Colonic mucosa (tissue), 4 donors: Measurements from ENCODE around the gene NEDD1. TPM values are rescaled to one million over a fixed set of nuclear protein-coding genes. Genes with fewer than 3 reads are reported as not detected.

ENCODE experiments used
- DNase-seq: peaks from one replicate; pipeline ENCODE4 v3.0.0-alpha.2; 2020
- H3K27ac ChIP-seq: fragments of 200-600 bp; one replicate; pipeline ENCODE4 v1.8.0; 2021
- H3K27me3 ChIP-seq: fragments of 200-600 bp; one replicate; pipeline ENCODE4 v1.8.0; 2021
- H3K36me3 ChIP-seq: fragments of 200-600 bp; one replicate; pipeline ENCODE4 v1.8.0; 2021
- H3K4me1 ChIP-seq: fragments of 200-600 bp; one replicate; pipeline ENCODE4 v1.8.0; 2021; ENCODE audit warnings: mild to moderate bottlenecking
- H3K4me3 ChIP-seq: fragments of 200-600 bp; one replicate; pipeline ENCODE4 v1.8.0; 2021
- H3K9ac ChIP-seq, 2 donors: one replicate each; pipeline ENCODE4 v1.7.0; 2013; ENCODE audit warnings: control low read depth in 2 of 2, low read depth in 2 of 2, low read length in 2 of 2
- H3K9me3 ChIP-seq: fragments of 200-600 bp; one replicate; pipeline ENCODE4 v1.8.0; 2021
- intact Hi-C: fragments of 100-400 bp; cut with DNase I; formaldehyde crosslinking; loops from one replicate; pipeline ENCODE4 v1.14.1; 2022
- total RNA-seq, 2 donors: library from RNA; stranded (reverse); fragmentation: NEBNext Ultra II Directional in 1 of 2; extraction: Animal tissue kit (Norgen Biotek cat#: 25700) in 1 of 2; gene quantifications; one replicate each; pipeline ENCODE4 v1.2.1, GENCODE V29; 2021
- TF ChIP-seq, protein P1 (sequence below): fragments of 200-600 bp; IDR thresholded peaks from one replicate; pipeline ENCODE4 v1.8.0; 2022; ENCODE audit warnings: antibody characterized with exemption, mild to moderate bottlenecking
- donor health status: healthy.
- donor health status: DM: no; HTN: no; CAD: no.
- donor health status: DM: no; HTN: no; CAD: no.

Gene NEDD1
- total RNA-seq, 2 donors from 2014 or later: 14.5 to 17.7 TPM

DNA sequence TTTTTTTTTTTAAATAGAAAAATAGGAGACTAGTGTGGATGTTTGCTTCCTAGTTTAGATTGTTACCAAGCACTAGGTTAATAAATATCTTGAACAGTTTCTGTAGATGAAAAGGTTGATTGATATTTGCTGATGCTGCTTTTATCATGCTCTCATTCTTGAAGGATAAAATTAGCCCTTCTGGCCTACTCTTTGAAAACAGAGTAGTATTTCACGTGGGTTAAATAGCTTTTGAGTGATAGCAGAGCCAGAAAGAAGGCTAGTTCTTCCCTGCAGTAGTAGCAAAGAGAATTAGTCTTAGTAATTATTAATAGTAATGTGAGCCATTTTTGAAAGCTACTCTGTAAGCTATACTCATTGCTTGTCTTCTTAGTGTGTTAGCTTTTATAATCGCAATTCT is 5.2 kb downstream of the NEDD1 start:
- no peak overlapping the region for H3K4me3 ChIP-seq
- no peaks in the 10 kb centered on the region for H3K36me3 ChIP-seq
- H3K27ac ChIP-seq: no peak overlapping the region
- H3K9ac ChIP-seq: no peak overlapping the region
- intact Hi-C loops: no loop called here
- no peaks in the 10 kb centered on the region for H3K9me3 ChIP-seq
- no peaks in the 10 kb centered on the region for H3K27me3 ChIP-seq
- DNase-seq: no peak
- TF ChIP-seq, protein P1, sequence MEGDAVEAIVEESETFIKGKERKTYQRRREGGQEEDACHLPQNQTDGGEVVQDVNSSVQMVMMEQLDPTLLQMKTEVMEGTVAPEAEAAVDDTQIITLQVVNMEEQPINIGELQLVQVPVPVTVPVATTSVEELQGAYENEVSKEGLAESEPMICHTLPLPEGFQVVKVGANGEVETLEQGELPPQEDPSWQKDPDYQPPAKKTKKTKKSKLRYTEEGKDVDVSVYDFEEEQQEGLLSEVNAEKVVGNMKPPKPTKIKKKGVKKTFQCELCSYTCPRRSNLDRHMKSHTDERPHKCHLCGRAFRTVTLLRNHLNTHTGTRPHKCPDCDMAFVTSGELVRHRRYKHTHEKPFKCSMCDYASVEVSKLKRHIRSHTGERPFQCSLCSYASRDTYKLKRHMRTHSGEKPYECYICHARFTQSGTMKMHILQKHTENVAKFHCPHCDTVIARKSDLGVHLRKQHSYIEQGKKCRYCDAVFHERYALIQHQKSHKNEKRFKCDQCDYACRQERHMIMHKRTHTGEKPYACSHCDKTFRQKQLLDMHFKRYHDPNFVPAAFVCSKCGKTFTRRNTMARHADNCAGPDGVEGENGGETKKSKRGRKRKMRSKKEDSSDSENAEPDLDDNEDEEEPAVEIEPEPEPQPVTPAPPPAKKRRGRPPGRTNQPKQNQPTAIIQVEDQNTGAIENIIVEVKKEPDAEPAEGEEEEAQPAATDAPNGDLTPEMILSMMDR: no peak
- no peaks in the 10 kb centered on the region for H3K4me1 ChIP-seq

DNA sequence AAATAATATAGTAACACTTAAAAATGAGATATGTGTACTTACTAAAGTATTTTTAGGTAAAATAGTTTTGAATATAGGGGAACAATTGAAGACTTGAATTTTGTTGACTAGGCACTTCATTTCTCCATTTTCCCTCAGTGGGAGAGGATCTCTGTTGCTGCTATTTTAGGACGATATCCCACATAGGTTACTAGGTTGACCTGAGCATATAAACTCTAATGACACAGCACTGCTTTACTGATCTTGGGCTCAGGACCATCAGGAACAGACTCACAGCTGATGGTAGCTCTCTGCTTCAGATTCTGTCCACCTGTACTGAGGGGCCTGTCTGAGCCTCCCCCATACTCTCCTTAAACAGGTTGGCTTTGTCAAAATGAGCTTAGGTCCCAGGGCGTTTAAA is 5.9 kb downstream of the NEDD1 start:
- Histone ChIP-seq H3K9me3 (no peaks in the 10 kb centered on the region), H3K27me3 (no peaks in the 10 kb centered on the region), H3K36me3 (no peaks in the 10 kb centered on the region), H3K4me1 (no peaks in the 10 kb centered on the region), H3K27ac (no peak overlapping the region), H3K4me3 (no peak overlapping the region), H3K9ac (no peak overlapping the region)
- intact Hi-C loops: no loop called here
- TF ChIP-seq, protein P1: no peak
- no peak for DNase-seq

DNA sequence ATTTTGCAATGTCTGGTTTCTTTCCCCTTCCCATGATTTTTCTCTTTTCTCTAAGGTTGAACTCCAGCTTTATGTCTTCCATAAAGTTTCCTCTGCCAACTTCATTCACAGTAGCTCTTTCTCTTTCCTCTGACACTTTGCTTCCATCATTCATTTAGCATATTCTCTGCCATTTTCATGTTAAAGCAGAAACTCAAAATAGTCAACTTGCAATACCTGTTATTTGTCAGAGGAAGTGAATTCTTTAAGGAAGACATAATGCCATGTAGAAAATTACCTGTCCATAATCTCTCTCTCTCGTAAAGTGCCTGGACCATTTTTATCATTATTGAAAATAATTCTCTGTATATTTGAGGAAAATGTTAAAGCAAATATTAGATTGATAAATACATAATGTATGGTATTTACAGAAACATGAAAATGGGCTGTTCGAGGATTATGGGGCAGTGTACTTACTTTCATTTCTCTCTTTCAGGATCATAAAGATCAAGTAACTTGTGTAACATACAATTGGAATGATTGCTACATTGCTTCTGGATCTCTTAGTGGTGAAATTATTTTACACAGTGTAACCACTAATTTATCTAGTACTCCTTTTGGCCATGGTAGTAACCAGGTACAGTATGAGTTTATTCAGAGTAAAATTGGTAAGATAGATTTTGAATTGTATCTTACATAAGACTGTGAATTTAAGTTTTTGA is 12.6 kb downstream of the NEDD1 start:
- H3K9me3 ChIP-seq: no peaks in the 10 kb centered on the region
- no peak overlapping the region for H3K27ac ChIP-seq
- TF ChIP-seq, protein P1: no peak
- DNase-seq: no peak
- no peak overlapping the region for H3K9ac ChIP-seq
- intact Hi-C loops: no loop called here
- no peaks in the 10 kb centered on the region for H3K36me3 ChIP-seq
- no peaks in the 10 kb centered on the region for H3K27me3 ChIP-seq
- H3K4me1 ChIP-seq: no peaks in the 10 kb centered on the region
- H3K4me3 ChIP-seq: no peak overlapping the region

DNA sequence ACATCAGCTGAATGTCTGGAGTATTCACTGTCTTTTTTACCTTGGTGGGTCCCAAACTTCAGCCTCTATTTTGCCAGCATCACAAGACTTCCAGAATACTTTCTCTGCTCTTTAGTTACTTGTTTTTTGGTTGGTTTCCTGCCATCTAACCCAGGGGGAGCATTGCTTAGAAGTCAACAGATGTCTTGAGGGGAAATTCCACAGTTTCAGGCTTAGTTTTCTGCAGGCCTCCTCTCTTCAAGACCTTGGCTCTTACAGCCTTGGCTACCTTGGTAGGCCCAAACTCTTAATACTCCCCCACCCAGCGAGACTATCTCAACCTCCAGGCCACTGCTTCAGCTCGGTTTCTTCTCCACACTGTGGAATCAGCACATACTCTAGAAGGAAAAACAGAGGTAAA is 41.7 kb downstream of the NEDD1 start:
- no peak overlapping the region for H3K9ac ChIP-seq
- TF ChIP-seq, protein P1: no peak
- DNase-seq: no peak
- no peak overlapping the region for H3K27ac ChIP-seq
- intact Hi-C loops: no loop called here
- H3K36me3 ChIP-seq: no peaks in the 10 kb centered on the region
- no peaks in the 10 kb centered on the region for H3K27me3 ChIP-seq
- H3K4me1 ChIP-seq: no peaks in the 10 kb centered on the region
- no peaks in the 10 kb centered on the region for H3K9me3 ChIP-seq
- H3K4me3 ChIP-seq: no peak overlapping the region

DNA sequence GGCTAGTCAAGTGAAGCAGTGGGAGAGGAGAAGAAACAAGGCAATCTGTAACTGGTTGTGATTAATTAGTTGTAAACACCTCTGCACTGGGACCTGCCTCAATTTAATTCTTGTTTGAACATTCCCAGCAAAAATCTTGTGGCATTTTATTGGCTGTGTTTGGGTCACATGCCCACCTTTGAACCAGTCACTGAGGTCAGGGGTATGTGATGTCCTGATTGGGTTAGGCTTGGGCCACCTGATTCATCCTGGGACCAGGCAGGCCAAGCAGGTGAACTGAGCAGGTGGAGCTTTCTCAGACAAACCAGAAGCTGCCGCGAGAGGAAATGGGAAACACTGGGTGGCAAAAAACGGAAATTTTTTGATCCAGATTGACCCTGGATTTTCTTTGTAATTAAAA is 72.5 kb downstream of the NEDD1 start:
- intact Hi-C loops: no loop called here
- TF ChIP-seq, protein P1: no peak
- Histone ChIP-seq H3K9ac (no peak overlapping the region), H3K27ac (no peak overlapping the region), H3K36me3 (no peaks in the 10 kb centered on the region), H3K27me3 (no peaks in the 10 kb centered on the region), H3K9me3 (no peaks in the 10 kb centered on the region), H3K4me3 (no peak overlapping the region), H3K4me1 (no peaks in the 10 kb centered on the region)
- DNase-seq: no peak
